ENCODE data around the gene SAMD3.
"Not testable (repeated sequence)": the region's sequence is repeated elsewhere in the genome, so short reads cannot be mapped to it uniquely, and the experiment has no call there.

The SAMD3 gene

DNA sequence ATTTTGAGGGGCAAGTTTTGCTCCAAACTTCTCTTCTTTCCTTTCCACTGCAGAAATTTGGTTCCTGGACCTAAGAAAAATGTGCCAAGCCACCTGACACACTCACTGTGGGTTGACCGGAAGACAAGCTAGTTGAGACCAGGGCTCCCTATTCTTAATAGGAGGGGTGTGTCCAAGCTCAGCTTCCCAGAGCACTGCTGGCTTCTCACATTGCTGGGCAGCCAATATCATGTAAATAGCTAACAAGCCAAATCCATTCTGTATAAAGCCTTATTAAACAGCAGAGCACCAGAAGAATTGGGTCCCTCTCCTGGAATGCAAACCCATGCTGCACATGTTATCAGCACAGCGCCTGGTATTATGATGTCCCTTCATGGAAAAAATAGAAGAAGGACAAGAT, 17.0 kb upstream of the SAMD3 start:
- no peaks in the 10 kb centered on the region for H3K4me1 Mint-ChIP-seq
- no peak overlapping the region for H3K27ac Mint-ChIP-seq
- H3K27me3 Mint-ChIP-seq (ENCODE audit: low read depth, poor library complexity) = no peaks in the 10 kb centered on the region
- H3K36me3 Mint-ChIP-seq (ENCODE audit: low read depth) = no peaks in the 10 kb centered on the region
- no peak for TF ChIP-seq CTCF (IDR thresholded peaks at IDR 0.05)
- no peak for DNase-seq
- no peak overlapping the region for H3K4me3 Mint-ChIP-seq
- no peaks in the 10 kb centered on the region for H3K9me3 Mint-ChIP-seq

DNA sequence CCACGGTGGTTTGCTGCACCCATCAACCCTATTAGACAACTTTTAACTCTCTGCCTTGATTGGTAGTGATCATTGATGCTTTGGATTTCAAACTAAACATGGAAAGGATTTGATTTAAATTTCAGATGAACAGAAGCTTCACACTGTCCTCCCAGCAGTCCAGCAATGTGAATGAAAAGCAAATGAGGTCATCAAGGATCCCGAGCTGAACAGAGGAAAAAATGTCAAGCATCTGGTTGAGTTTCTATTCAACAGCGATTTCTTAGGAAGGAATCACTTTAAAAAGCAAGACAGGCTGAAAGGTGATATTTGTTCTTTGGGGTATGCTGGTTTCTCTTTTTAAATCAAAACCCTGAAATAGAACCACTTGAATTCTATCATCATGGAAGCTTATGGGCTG, 10.6 kb upstream of the SAMD3 start:
- no peak for TF ChIP-seq CTCF (IDR thresholded peaks at IDR 0.05)
- Mint-ChIP-seq H3K4me1 (no peaks in the 10 kb centered on the region), H3K36me3 (ENCODE audit: low read depth) (no peaks in the 10 kb centered on the region), H3K27ac (no peak overlapping the region), H3K4me3 (no peak overlapping the region), H3K9me3 (no peaks in the 10 kb centered on the region), H3K27me3 (ENCODE audit: low read depth, poor library complexity) (no peaks in the 10 kb centered on the region)
- DNase-seq = no peak

GRCh38 chr6:130230531-130230930, 7.8 kb upstream of the SAMD3 start:
- not testable (repeated sequence) for H3K27ac Mint-ChIP-seq; H3K4me1 Mint-ChIP-seq; H3K9me3 Mint-ChIP-seq; H3K27me3 Mint-ChIP-seq (ENCODE audit: low read depth, poor library complexity); H3K36me3 Mint-ChIP-seq (ENCODE audit: low read depth); H3K4me3 Mint-ChIP-seq; DNase-seq

DNA sequence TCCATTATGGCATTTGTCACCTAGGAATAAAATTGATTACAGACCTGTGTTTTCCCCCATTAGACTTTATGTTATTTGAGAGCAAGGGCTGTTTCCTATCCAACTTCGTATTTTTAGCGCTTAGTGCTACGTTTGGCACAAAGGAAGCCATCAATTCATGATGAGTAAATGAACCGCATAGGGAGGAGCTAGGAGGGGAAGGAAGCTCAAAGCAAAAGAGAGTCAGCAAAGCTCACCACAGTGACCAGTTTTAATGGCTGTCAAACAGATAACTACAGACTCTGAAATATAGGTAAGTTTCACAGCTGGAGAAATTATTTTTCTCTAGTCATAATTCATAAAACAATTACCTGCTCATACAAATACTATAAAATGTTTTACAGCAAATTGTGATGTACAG, 6.9 kb upstream of the SAMD3 start:
- no peak overlapping the region for H3K4me3 Mint-ChIP-seq
- no peak overlapping the region for H3K27ac Mint-ChIP-seq
- no peak for DNase-seq
- no peak for TF ChIP-seq CTCF (IDR thresholded peaks at IDR 0.05)
- H3K4me1 Mint-ChIP-seq = no peaks in the 10 kb centered on the region
- H3K36me3 Mint-ChIP-seq (ENCODE audit: low read depth) = peaks cover 5% of the 10 kb centered on the region
- no peaks in the 10 kb centered on the region for H3K27me3 Mint-ChIP-seq (ENCODE audit: low read depth, poor library complexity)
- H3K9me3 Mint-ChIP-seq = peaks cover 4% of the 10 kb centered on the region

DNA sequence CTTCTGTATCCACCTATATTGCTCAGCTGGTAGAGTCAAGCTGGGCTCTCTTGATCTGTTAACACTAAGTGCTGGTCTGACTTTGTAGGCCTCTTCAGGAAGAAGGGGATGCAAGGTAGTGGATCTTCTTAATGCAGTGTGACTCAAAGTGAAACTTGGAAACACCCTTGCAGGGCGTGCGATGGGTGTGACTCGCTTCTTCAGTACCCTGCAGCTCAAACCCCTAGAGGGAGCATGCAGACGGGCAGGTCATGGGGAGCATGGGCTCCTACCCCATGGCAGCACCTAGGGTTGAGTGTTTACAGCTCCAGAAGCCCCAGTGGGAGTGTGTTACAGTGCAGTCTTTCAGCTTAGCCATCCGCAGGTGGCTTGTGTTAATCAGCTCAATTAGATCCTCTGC, 757 bp upstream of the SAMD3 start:
- DNase-seq = no peak
- Mint-ChIP-seq H3K4me3 (no peak overlapping the region), H3K9me3 (peaks cover 8% of the 10 kb centered on the region), H3K27me3 (ENCODE audit: low read depth, poor library complexity) (no peaks in the 10 kb centered on the region), H3K36me3 (ENCODE audit: low read depth) (peaks cover 6% of the 10 kb centered on the region), H3K4me1 (no peaks in the 10 kb centered on the region), H3K27ac (no peak overlapping the region)
- no peak for TF ChIP-seq CTCF (IDR thresholded peaks at IDR 0.05)

DNA sequence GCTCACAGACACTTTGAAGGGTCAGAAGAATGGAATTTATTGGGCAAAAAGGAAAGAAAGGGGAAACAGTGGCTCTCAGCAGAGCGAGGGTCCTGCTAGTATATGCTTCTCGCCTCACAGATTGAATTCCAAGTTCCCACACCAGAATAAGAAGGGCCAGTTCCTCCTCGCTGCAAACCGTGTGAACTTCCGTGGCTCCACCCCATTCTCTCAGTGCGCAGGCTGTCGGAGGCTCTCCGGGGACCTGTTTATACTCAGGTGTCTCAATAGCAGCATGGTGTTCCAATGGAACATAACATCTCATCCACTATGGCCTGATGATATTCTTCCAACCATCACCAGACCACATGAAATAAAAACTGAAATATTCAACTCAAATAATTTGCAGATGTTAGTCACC, 4.6 kb downstream of the SAMD3 start:
- no peaks in the 10 kb centered on the region for H3K36me3 Mint-ChIP-seq (ENCODE audit: low read depth)
- no peak for DNase-seq
- no peaks in the 10 kb centered on the region for H3K27me3 Mint-ChIP-seq (ENCODE audit: low read depth, poor library complexity)
- H3K4me1 Mint-ChIP-seq = peaks cover 41% of the 10 kb centered on the region
- no peak for TF ChIP-seq CTCF (IDR thresholded peaks at IDR 0.05)
- H3K4me3 Mint-ChIP-seq = no peak overlapping the region
- peak overlapping the region; percentile 44 for H3K27ac Mint-ChIP-seq
- H3K9me3 Mint-ChIP-seq = peaks cover 4% of the 10 kb centered on the region

Measured in nephron progenitor cell (in vitro differentiated cells).